ENCODE measurements around the gene RASSF1. TPM values are rescaled to one million over a fixed set of nuclear protein-coding genes. Genes with fewer than 3 reads are reported as not detected.

Gene RASSF1
- total RNA-seq, 1 experiment from 2014 or later, result 20.0 TPM

DNA sequence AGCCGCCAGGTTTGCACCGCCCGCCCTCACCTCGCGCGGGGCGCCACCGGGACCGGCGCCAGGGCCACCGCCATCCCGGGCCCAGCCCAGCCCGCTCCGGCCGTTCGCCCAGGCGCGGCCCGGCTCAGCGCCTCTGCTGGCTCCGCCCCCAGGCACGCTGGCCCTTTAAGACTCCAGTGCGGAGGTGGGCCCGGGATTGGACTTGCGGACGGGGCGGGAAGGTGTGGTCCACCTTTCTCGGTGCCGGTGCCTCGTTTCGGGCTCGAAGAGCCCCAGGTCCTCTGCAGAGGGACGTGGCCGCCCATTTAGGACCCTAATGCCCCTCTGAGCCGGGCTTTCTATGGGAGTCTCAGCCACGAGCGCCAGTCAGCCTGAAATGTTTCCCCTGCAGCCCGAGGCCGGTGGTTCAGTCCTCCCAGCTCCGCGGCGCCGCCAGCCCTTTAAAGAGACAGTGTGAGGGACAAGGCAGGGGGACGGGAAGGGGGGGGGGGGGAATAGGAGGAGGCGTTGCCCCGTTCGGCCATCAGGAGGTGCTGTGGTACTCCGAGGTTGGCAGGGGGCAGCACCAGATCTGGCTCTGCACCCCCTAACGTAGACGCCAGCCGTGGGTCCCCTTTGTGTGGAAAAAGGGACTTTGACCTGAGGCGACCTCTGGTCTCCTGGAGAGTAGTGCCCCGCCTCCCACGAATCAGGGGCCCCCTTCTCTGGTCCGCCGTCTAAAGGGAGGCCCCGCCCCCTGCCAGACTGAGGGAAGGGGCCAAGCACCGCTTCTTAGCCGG, 19.1 kb downstream of the RASSF1 start:
- Histone ChIP-seq H3F3A (ENCODE audit: low read length, unreplicated experiment) (peaks cover 13% of the 10 kb centered on the region), H3K4me1 (ENCODE audit: insufficient read depth, low read length) (peaks cover 41% of the 10 kb centered on the region), H3K9me2 (replicated peaks; ENCODE audit: low read length) (no peaks in the 10 kb centered on the region), H3K27ac (ENCODE audit: low read length) (peak overlapping the region; percentile 86), H4K20me1 (ENCODE audit: low read length) (no peaks in the 10 kb centered on the region), H3K4me2 (ENCODE audit: low read length) (peak overlapping the region; percentile 99), H3K9ac (ENCODE audit: low read length) (peak overlapping the region; percentile 93), H2AFZ (ENCODE audit: low read length) (peak overlapping the region; percentile 92), H3K79me2 (ENCODE audit: low read length) (peaks cover 34% of the 10 kb centered on the region), H3K36me3 (ENCODE audit: low read depth, low read length) (peaks cover 6% of the 10 kb centered on the region), H3K9me3 (ENCODE audit: low read length) (no peaks in the 10 kb centered on the region), H3K27me3 (ENCODE audit: low read length) (no peaks in the 10 kb centered on the region), H3K4me3 (ENCODE audit: low read length) (peak overlapping the region; percentile 97)
- TSS peak; percentile 12 for BruUV-seq (replicated peaks)
- ChIA-PET CTCF (interaction anchor here (0.6 to 1.0 kb wide), 9 partner anchors 15 to 1361 kb away, joined by 4 to 10 read pairs (median 6); partner anchors contain the start of genes HYAL3 and NAA80), POLR2A (ENCODE audit: unreplicated experiment) (no interaction called here)
- ATAC-seq, result peak; percentile 66
- intact Hi-C loops (cut with micrococcal nuclease), result loop anchor here (1.0 to 5.0 kb wide), 2 partner anchors 22 to 124 kb away; partner anchors contain the start of genes HYAL3 and NAA80
- TF ChIP-seq EZH2 (IDR thresholded peaks at IDR 0.05; ENCODE audit: low read length, unreplicated experiment), result no peak
- TF ChIP-seq, protein P1, sequence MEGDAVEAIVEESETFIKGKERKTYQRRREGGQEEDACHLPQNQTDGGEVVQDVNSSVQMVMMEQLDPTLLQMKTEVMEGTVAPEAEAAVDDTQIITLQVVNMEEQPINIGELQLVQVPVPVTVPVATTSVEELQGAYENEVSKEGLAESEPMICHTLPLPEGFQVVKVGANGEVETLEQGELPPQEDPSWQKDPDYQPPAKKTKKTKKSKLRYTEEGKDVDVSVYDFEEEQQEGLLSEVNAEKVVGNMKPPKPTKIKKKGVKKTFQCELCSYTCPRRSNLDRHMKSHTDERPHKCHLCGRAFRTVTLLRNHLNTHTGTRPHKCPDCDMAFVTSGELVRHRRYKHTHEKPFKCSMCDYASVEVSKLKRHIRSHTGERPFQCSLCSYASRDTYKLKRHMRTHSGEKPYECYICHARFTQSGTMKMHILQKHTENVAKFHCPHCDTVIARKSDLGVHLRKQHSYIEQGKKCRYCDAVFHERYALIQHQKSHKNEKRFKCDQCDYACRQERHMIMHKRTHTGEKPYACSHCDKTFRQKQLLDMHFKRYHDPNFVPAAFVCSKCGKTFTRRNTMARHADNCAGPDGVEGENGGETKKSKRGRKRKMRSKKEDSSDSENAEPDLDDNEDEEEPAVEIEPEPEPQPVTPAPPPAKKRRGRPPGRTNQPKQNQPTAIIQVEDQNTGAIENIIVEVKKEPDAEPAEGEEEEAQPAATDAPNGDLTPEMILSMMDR (conservative IDR thresholded peaks at IDR 0.05; ENCODE audit: low read depth, low read length), result peak; percentile 70
- DNase-seq, result peak; percentile 89

DNA sequence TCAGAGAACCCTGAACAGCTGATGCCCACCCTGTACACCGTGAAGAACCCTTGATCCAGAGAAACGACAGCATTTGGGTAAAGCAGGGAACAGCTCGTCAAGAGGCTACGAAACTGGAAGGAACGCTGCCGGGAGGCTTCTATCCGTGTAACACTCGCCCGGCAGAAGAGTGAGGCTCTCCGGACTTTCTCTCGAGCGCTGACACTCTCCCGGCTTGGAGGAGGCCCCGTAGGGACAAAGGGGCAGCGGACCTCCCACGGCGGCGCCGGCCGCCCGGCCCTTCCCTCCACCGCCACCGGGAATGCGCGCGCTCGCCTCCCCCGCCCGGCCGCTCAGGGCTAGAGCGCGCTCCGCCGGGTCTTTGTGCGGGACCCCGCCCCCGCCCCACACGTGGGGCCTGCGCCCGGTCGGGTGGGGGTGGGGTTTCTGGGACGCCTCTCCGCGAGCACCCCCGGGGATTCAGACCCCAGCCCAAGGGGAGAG, 19.7 kb downstream of the RASSF1 start:
- H3K9me2 ChIP-seq (replicated peaks; ENCODE audit: low read length), result no peaks in the 10 kb centered on the region
- intact Hi-C loops (cut with micrococcal nuclease), result loop anchor here (1.0 to 5.0 kb wide), 2 partner anchors 22 to 124 kb away; partner anchors contain the start of genes HYAL3 and NAA80
- H3K9me3 ChIP-seq (ENCODE audit: low read length), result no peaks in the 10 kb centered on the region
- peaks cover 6% of the 10 kb centered on the region for H3K36me3 ChIP-seq (ENCODE audit: low read depth, low read length)
- peak; percentile 35 for ATAC-seq
- peak overlapping the region; percentile 86 for H3K27ac ChIP-seq (ENCODE audit: low read length)
- DNase-seq, result peak; percentile 78
- no peak for TF ChIP-seq EZH2phosphoT487 (IDR thresholded peaks at IDR 0.05; ENCODE audit: borderline replicate concordance, low read length)
- TF ChIP-seq, protein P1 (conservative IDR thresholded peaks at IDR 0.05; ENCODE audit: low read depth, low read length), result no peak
- TF ChIP-seq EZH2 (IDR thresholded peaks at IDR 0.05; ENCODE audit: low read length, unreplicated experiment), result no peak
- H4K20me1 ChIP-seq (ENCODE audit: low read length), result no peaks in the 10 kb centered on the region
- POLR2A ChIA-PET (ENCODE audit: unreplicated experiment), result no interaction called here
- peaks cover 30% of the 10 kb centered on the region for H3K79me2 ChIP-seq (ENCODE audit: low read length)
- peaks cover 13% of the 10 kb centered on the region for H3F3A ChIP-seq (ENCODE audit: low read length, unreplicated experiment)
- H3K4me1 ChIP-seq (ENCODE audit: insufficient read depth, low read length), result peaks cover 47% of the 10 kb centered on the region
- peak overlapping the region; percentile 99 for H3K4me2 ChIP-seq (ENCODE audit: low read length)
- H3K27me3 ChIP-seq (ENCODE audit: low read length), result no peaks in the 10 kb centered on the region
- peak overlapping the region; percentile 97 for H3K4me3 ChIP-seq (ENCODE audit: low read length)
- peak overlapping the region; percentile 93 for H3K9ac ChIP-seq (ENCODE audit: low read length)
- CTCF ChIA-PET, result interaction anchor here (0.6 to 1.0 kb wide), 9 partner anchors 15 to 1361 kb away, joined by 4 to 10 read pairs (median 6); partner anchors contain the start of genes HYAL3 and NAA80
- no TSS peak for BruUV-seq (replicated peaks)
- H2AFZ ChIP-seq (ENCODE audit: low read length), result peak overlapping the region; percentile 92

Measured in PC-3 (cell line).